HG03196 (cell line): Measurements from ENCODE around the gene IL1R1.

Source experiments
- ATAC-seq: cut with Tn5 transposase; IDR thresholded peaks from one replicate; pipeline ENCODE4 v1.9.1; 2021; ENCODE audit not compliant: unreplicated experiment

Gene IL1R1

DNA sequence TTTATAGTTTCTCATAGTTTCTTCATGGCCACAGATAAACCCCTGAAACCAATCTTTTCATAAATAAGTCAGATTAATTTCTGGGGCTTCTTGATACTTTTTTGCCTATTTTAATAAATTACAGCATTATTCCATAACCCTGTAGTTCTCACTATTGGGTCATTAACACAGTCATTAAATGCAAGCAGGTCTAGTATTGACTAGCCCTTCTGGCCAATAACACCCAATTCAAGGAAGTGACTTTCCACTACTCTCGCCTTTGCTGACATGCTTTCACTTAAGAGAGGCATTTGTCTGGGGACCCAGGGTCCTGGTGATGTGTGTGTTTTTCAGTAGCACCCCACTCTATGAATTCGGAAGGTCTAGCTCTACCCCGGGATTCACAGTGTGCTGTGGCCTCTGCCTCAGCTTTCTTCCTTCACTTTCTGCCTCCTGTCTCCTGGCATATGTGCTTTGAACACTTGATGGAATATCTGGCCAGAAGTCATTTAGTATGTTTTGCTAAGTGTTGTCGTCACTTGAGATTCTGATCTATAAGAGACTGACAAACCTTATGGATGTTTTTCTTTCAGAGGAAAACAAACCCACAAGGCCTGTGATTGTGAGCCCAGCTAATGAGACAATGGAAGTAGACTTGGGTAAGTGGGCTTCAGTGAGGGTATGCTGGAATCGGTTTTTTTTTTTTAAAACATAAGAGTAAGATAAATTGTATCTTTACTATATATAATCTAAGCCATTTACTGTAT is 25.7 kb downstream of the IL1R1 start:
- no peak for ATAC-seq

DNA sequence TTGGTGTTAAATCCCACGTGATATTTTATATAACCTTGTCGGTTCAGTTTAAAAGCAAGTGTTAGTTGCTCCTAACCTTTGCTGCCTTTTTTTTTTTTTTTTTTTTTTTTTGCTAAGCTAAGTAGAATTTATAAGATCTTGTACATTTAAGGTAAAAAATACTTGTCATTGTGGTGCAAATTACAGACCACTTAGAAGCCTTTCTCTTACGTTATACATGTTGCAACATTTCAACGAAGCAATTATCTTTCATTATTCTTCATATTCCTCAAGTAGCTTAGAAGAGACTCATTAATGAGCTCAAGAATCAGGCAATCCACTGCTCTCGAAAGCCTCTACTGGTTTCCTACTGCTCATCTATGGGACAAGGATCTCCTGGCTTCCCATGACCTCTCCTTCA is 29.4 kb downstream of the IL1R1 start:
- no peak for ATAC-seq

DNA sequence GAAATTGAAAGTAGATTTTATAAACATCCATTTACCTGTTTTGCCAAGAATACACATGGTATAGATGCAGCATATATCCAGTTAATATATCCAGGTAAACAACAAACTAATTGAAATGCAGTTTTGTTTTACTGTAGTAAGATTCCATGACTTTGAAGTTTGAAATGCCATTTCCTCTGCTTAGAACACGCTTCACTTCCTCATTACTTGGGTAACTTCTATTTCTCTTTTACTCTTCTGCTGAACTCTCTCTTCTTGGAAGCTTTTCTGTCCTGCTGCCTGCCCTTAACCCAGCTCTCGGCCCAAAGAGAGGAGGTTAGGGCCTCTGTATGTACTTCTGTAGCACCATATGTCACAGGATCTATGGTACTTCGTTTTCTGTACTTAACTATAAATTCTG is 30.2 kb downstream of the IL1R1 start:
- no peak for ATAC-seq

DNA sequence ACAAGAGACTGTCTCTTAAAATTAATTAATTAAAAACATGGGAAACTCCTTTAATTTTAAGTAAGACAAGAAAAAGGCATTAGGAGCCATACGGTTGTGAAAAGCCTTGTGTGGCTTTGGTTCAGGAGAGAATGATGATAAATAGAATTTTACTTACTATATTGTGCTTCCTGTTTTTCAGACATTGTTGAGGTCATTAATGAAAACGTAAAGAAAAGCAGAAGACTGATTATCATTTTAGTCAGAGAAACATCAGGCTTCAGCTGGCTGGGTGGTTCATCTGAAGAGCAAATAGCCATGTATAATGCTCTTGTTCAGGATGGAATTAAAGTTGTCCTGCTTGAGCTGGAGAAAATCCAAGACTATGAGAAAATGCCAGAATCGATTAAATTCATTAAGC is 33.6 kb downstream of the IL1R1 start:
- no peak for ATAC-seq

DNA sequence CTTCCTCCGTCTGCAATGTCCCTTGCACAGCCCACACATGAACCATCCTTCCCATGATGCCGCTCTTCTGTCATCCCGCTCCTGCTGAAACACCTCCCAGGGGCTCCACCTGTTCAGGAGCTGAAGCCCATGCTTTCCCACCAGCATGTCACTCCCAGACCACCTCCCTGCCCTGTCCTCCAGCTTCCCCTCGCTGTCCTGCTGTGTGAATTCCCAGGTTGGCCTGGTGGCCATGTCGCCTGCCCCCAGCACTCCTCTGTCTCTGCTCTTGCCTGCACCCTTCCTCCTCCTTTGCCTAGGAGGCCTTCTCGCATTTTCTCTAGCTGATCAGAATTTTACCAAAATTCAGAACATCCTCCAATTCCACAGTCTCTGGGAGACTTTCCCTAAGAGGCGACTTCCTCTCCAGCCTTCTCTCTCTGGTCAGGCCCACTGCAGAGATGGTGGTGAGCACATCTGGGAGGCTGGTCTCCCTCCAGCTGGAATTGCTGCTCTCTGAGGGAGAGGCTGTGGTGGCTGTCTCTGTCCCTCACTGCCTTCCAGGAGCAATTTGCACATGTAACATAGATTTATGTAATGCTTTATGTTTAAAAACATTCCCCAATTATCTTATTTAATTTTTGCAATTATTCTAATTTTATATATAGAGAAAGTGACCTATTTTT is 35.4 kb downstream of the IL1R1 start:
- ATAC-seq, result no peak

DNA sequence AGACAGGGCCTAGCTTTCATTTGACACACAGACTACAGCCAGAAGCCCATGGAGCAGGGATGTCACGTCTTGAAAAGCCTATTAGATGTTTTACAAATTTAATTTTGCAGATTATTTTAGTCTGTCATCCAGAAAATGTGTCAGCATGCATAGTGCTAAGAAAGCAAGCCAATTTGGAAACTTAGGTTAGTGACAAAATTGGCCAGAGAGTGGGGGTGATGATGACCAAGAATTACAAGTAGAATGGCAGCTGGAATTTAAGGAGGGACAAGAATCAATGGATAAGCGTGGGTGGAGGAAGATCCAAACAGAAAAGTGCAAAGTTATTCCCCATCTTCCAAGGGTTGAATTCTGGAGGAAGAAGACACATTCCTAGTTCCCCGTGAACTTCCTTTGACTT is 36.5 kb downstream of the IL1R1 start:
- ATAC-seq, result no peak

DNA sequence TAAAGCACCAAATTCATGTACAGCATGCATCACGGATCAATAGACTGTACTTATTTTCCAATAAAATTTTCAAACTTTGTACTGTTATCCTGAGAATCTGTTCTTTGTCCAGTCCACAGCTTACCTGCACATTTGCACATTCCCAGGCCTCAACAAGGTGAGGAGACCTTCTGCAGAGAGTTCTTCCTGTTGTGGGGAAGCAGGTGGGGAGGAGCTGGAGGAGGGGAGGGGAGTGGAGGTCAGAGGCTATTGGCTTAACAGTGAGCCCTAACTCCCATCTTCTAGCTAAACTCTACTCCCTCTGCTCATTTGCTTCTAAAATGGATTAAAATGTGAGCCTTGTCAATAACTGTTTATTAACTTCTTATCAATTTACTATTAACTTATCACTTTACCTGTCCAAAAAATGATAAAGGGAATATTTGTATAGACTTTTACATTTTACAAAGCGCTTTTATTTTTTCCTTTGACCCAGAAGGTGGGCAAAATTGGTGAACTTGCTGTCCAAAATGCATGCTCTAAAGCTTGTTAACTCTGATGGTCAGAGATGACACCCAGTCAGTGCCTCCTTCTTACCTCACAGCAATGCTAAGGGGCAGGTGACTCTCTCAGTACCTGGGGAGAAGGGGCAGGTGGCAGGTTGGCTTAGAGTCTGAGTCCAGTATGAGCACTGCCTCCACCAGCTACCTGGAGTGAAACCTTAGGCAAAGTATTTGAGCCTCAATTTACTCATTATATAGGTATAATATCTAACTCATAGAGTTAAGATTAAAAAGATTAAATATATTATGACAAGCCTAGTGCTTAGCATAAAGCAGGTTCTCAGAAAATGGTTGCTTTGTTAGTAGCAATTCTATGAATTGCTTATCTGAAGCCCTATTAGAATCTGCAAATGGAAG is 37.5 kb downstream of the IL1R1 start:
- no peak for ATAC-seq

DNA sequence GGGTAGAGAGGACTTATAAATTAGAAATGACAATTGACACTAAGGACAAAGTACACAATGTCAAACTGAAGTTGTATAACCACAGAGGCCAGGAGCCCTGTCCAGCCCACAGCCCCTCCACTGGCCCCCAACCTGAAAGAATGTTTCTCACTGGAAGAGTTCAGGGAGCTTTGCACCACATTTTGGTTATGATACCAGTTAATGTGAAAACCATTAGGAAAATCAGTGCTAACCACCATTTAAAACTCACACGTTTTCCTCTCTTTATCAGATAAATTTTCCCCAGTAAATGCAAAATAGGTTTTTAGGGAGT is 38.1 kb downstream of the IL1R1 start:
- no peak for ATAC-seq

DNA sequence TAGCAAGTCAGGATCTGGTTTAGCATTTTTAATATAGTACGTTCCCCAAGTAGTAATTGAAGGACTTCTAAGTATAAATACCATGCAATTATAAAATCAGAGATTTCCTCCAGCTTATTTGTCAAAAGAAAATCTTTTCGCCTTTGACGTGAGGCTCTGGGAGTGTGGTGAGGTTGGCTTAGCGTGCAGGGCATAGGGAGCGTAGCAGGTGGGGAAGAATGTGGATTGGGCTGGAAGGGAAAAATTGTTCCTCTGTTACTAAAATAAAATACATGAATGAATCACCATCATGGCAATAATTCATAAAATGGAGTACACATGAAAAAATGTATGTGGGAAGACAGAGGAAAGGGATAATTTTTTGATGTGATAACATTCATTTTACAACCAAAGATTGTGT is 38.8 kb downstream of the IL1R1 start:
- no peak for ATAC-seq

DNA sequence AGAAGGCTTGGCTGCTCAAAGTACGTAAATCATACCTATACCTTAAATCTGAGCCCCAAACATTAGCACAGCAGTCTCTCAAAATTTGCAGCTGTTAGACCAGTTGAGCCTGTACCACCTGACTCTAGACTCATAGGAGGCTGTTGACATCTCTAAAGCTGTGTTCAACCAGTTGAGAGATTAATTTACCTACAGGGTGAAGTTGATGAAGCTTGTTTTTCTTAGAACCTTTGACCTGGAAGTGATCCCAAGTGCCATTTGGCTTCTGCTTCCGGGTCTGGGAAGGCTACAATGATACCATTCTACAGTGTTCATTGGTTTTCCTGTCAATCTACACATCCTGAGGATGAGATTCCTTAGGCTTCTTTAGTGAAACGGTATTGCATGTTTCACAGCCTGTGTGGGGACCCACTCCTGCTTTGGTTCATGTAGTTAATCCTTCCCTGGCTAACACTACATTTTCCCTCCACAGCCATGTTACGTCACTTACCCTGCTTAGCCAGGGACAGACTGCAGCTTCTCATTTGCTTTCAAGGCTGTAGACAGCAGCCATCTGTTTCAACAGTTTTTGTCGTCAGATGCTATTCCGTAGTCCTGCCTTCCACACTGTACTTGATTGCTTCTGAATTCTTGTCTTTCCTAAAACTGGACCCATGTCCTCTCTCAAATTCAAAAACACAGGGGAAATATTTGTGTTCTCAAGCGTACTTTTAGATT is 39.5 kb downstream of the IL1R1 start:
- no peak for ATAC-seq

DNA sequence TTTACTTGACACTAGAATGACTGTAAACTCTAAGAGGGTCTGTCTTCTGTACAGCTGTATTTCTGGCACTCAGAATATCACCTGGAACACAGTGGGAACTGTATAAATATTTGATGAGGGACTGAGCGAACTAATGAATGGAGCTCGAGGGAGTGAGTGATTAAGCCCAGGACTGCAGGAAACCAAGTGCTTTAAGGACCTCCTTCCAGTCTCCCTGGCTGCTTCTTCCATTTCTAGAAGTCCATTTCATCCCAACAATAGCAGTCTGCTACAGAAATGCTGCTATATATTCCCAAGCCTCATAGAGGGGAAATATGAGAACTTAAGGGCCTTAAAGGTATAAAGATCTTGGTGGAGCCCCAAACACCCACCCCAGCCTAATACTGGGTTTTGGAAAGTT is 41.5 kb downstream of the IL1R1 start:
- no peak for ATAC-seq

DNA sequence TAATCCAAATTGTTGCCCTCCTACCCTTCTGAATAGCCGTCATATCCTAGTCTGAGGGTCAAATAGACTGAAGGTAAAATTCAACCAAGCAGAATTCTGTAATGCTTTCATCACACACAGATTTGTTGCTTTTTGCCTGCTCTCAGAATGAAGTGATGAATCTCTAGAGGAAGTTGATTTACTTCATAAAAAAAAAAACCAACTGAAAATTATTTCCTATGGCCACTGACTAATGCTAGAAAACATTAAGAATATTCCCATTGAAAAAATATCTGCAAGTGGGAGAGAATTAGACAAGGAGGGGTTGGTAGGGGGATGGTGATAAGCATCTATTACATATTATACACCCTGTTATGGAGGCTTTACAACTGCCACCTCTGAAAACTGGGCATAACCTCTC is 42.0 kb downstream of the IL1R1 start:
- ATAC-seq, result no peak

DNA sequence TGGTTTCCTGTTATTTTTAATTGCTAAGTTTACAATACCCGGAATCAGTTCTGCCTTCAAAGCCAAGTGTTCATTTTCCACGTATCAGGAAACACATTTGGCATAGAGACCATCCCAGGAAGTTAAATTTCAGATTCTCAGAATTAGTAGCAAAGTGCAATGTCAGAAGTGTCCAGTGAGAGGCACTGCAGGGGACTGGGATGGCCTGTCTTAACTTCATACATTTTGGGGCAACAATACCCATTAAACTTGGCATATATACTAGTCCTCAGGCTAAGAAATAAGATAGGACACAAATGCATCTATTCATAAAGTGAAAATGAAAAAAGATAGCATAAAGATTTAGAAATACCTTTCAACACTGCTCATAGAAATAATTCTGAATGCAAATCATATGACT is 42.8 kb downstream of the IL1R1 start:
- ATAC-seq, result no peak

DNA sequence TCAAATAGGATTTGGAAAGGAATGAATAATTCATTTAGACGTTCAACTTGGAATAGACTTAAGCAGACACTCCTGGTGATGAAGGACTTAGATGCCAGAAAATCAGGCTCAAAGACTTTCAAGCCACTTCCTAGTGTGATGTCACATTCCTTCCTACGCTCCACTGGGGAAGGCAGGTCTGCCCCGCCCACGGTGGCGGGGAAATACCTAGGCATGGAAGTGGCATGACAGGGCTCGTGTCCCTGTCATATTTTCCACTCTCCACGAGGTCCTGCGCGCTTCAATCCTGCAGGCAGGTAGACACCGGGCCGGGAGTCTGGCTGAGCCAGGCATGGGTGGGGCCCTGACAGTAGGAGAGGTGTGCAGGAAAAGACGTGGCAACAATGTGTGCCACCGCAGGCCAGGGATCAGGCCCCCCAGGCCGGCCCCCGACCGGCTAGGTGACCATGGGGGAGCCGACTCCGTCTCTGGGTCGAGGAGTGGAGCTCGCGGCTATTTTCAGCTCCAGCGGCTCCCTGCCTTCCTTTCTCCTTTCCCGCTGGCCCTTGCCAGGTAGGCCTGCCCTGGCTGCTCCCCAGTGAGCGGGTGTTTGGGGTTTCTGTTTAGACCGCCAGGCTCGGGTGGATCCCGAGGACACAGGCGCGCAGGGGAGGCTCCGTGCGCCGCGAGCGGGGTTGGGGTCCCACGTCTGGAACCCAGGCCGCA is 44.4 kb downstream of the IL1R1 start, which contains the start of gene IL1RL2:
IL1RL2 (plus strand) TSS at position 233 of the 705 bp plus-strand sequence. CDS start 845 bp downstream, outside the sequence.
- ATAC-seq, result no peak

DNA sequence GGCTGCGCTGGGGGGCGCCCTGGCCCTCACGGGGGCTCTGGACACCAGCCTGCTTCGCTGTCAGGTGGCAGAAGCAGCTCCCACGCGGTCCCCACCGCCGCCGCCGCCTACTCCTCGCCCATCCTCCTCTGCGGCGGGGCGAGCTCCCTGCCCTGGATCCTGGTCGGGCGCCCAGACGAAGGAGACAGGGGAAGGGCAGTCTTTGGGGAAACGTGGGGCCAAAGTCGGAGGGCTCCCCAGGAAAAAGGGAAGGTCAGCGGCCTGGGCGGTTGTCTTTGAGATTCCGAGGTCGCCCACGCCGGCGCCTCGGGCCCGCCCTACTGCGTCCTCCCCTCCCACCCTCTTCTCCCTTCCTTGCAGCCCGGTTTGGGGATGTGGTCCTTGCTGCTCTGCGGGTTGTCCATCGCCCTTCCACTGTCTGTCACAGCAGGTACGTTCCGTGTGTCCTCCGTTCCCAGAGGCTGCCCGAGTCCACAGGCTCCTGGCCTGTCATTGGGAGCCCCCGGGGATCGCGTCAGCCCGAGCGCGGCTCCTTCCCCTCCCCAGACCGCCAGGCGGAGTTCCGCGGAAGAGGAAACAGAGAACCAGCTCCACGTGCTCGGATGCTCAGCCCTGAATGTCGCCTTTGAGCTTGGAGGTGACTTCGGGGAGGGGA is 45.1 kb downstream of the IL1R1 start:
- no peak for ATAC-seq

DNA sequence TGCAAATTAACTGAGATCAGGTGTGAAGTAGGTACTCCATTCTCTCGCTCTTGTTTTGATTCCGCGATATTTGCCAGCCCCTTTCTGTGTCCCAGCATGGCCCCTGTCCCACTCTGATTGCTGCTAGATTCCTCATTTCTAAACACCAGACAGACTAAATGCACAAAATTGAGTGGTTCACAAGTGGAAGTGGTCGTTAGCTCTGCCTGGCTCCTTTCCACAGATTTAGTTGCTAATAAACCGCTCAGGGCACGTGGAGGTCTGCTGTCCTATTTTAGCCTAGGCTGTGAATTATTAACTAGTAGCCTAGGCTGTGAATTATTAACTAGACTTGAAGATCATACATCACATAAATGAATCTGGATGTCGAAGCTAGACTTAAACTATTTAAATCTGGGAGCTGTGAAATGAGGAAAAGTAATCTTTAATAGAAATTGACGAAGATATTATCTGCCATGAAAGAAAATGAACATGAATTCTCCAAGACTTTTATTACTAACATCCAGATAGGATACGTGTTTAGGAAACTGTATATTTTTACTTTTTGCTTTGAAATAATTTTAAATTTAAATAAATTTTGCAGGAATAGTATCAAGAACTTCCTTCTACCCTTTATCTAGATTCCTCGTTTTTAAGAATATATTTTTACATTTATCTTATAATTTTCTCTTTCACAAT is 48.0 kb downstream of the IL1R1 start:
- ATAC-seq, result no peak

DNA sequence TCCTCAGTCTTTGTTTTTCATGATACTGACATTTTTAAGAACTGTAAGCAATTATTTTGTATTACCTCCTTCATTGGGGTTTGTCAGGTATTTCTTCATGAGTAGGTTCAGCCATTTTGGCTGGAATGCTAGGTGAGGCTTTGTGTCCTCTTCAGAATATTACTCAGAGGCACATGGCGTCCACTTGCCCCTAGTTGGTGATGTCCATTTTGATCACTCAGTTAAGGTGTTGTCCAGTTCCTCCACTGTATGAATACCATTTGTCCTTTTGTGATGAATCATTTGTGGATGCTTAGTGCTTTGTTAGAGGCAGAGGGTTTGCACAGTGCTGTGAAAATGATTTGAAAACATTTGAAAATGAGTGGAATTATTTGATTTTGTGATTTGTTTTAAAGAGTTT is 49.0 kb downstream of the IL1R1 start:
- no peak for ATAC-seq

DNA sequence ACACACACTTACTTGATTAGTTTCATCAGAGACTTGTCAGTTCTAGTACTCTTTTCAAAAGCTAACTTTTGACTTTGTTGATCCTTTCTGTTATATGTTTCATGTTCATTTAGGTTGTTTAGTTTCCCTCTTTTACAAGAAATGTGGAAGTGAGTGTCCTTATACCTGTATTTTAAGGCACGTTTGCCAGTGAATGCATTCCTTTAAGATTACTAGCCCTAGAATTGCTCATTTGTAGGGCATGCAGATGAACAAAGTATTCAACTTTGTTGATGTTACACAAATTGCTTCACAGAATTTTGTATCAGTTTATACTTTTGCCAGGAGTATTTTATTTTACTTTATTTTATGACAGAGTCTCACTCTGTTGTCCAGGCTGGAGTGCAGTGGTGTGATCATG is 50.5 kb downstream of the IL1R1 start:
- no peak for ATAC-seq

DNA sequence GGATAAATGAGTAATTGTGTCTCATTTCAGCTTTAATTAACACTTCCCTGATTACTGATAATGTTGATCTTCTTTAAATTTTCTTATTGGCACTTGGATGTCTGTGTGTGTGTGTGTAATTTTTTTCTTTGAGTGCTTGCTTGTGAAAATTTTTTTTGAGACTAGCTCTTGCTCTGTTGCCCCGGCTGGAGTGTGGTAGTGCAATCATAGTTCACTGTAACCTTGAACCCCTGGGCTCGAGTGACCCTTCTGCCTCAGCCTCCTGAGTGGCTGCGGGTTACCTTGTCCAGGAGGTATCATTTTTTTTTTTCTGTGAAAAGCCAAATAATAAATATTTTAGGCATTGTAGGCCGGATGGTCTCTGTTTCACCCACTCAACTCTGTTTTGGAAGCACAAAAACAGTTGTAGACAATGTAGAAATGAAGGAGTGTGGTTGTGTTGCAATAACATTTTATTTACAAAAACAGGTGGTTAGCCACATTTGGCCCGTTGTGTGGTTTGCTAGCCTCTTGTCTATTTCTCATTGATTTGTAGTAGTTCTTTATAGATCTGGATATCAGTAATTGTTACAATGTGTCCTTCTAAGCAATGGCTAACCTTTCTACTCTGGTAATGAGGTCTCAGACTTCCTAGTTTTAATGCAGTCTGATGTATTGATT is 52.2 kb downstream of the IL1R1 start:
- ATAC-seq, result no peak
